Bronchial epithelial cell (primary cell): ENCODE measurements around the gene CYP27C1. TPM values are rescaled to one million over a fixed set of nuclear protein-coding genes. Genes with fewer than 3 reads are reported as not detected.

Experiments used
- DNase-seq: peaks from one replicate; pipeline ENCODE4 v3.0.0-alpha.2; 2010; ENCODE audit warnings: low read depth
- FAIRE-seq: peaks from 2 replicates; lab custom pipeline; 2011; peaks lifted over from hg19 to GRCh38; lab: Jason Lieb, UNC
- H3K27me3 ChIP-seq: 2 replicates; pipeline ENCODE4 v1.5.1; 2011; ENCODE audit warnings: low read length; ENCODE audit not compliant: control insufficient read depth, insufficient read depth
- H3K36me3 ChIP-seq: 2 replicates; pipeline ENCODE4 v1.5.1; 2011; ENCODE audit warnings: low read length; ENCODE audit not compliant: control insufficient read depth, insufficient read depth
- H3K4me3 ChIP-seq: 2 replicates; pipeline ENCODE4 v1.5.1; 2011; ENCODE audit warnings: mild to moderate bottlenecking, low read depth, low read length, control low read depth
- CTCF ChIP-seq: IDR thresholded peaks from 2 replicates; pipeline ENCODE4 v1.5.1; 2011; ENCODE audit warnings: mild to moderate bottlenecking, moderate library complexity, low read length, control low read depth, inconsistent platforms; ENCODE audit not compliant: insufficient read depth, severe bottlenecking
- total RNA-seq: library from RNA; depleted of rRNA; stranded (reverse); fragments of >200 nt; gene quantifications from 2 replicates; pipeline ENCODE4 v1.2.1, GENCODE V29; 2014

Gene CYP27C1
- total RNA-seq, 1 donor from 2014 or later = 0.26 TPM

- Histone ChIP-seq H3K36me3 (no peaks in the 10 kb centered on the region), H3K27me3 (no peaks in the 10 kb centered on the region), H3K4me3 (no peak overlapping the region)
- TF ChIP-seq CTCF = no peak
- FAIRE-seq (no peak), DNase-seq (no peak)
Measured at GRCh38 chr2:127205218-127206125, 14.6 kb downstream of the CYP27C1 start.

GRCh38 chr2:127201452-127201851 lies 18.6 kb downstream of the CYP27C1 start:
- no peaks in the 10 kb centered on the region for H3K36me3 ChIP-seq
- H3K4me3 ChIP-seq = no peak overlapping the region
- TF ChIP-seq CTCF = no peak
- no peaks in the 10 kb centered on the region for H3K27me3 ChIP-seq
- no peak for DNase-seq
- FAIRE-seq = no peak

- H3K27me3 ChIP-seq = no peaks in the 10 kb centered on the region
- no peak for FAIRE-seq
- H3K36me3 ChIP-seq = no peaks in the 10 kb centered on the region
- no peak for TF ChIP-seq CTCF
- no peak for DNase-seq
- H3K4me3 ChIP-seq = no peak overlapping the region
Measured at GRCh38 chr2:127200962-127201361, 19.1 kb downstream of the CYP27C1 start.

GRCh38 chr2:127199223-127199622 lies 20.9 kb downstream of the CYP27C1 start:
- H3K36me3 ChIP-seq = no peaks in the 10 kb centered on the region
- no peak for FAIRE-seq
- DNase-seq = no peak
- H3K27me3 ChIP-seq = no peaks in the 10 kb centered on the region
- no peak for TF ChIP-seq CTCF
- H3K4me3 ChIP-seq = no peak overlapping the region

GRCh38 chr2:127197475-127198385 lies 22.4 kb downstream of the CYP27C1 start:
- H3K27me3 ChIP-seq = no peaks in the 10 kb centered on the region
- FAIRE-seq (no peak), DNase-seq (peak; percentile 38)
- TF ChIP-seq CTCF = peak; percentile 78
- no peaks in the 10 kb centered on the region for H3K36me3 ChIP-seq
- no peak overlapping the region for H3K4me3 ChIP-seq
